ENCODE data around the gene ASB8.

GRCh38 chr12:48191096-48191495, 33.8 kb upstream of the ASB8 start:
- TF ChIP-seq CTCF (IDR thresholded peaks at IDR 0.05 in 4 of 5, conservative IDR thresholded peaks at IDR 0.05 in 1 of 5) (no peak), POLR2A (IDR thresholded peaks at IDR 0.05) (no peak)

Data from gastrocnemius medialis (tissue), 4 donors.